22Rv1 (cell line): Measurements from ENCODE around the gene CCDC148.

Experiments
- H3K27ac ChIP-seq: fragments of 450-650 bp; 2 replicates; pipeline ENCODE4 v1.5.1; 2017
- ZFX ChIP-seq: fragments of 450-650 bp; IDR thresholded peaks from 2 replicates; pipeline ENCODE4 v1.6.1; 2017; ENCODE audit warnings: antibody characterized with exemption, borderline replicate concordance
- TF ChIP-seq, protein P1 (sequence below): fragments of 450-650 bp; IDR thresholded peaks from 2 replicates; pipeline ENCODE4 v1.5.1; 2017; ENCODE audit warnings: mild to moderate bottlenecking

Gene CCDC148

DNA sequence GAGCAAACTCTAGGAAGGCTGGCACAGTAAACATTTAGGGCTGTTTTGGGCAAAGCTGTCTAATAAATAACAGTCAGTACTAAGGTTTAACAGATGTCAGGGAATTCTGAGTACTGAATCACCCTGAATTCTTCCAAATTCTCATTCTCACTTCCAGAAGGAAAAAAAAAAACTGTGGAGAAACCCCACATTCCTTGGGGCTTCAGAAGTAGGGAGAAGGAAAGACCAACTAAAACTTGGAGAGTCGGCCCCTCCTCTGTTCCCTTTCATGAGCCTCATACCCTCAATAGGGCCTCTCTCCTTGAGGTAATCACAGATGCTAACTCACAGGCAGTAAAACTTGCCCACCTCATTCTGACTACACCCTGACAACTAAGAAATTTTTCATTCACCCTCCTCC, 62.1 kb downstream of the CCDC148 start:
- no peak overlapping the region for H3K27ac ChIP-seq
- no peak for TF ChIP-seq ZFX

DNA sequence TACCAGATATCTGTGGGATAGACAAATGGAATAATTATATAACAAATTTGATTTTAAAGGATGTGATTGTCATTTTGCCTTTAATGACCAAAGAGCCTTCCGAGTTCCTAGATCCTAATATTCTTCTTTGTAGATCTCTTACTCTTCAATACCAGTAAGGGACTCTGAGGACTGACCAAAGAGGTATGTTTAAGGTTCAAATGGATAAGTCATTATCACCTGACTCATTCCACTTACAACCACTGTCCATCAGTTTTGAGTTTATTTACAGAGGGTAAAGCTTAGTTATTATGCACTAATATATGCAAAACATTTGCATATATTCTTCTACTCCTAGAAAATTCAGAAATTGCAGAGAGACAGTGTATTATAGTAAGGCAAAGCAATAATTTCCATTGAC, 62.7 kb downstream of the CCDC148 start:
- TF ChIP-seq ZFX: no peak
- TF ChIP-seq, protein P1, sequence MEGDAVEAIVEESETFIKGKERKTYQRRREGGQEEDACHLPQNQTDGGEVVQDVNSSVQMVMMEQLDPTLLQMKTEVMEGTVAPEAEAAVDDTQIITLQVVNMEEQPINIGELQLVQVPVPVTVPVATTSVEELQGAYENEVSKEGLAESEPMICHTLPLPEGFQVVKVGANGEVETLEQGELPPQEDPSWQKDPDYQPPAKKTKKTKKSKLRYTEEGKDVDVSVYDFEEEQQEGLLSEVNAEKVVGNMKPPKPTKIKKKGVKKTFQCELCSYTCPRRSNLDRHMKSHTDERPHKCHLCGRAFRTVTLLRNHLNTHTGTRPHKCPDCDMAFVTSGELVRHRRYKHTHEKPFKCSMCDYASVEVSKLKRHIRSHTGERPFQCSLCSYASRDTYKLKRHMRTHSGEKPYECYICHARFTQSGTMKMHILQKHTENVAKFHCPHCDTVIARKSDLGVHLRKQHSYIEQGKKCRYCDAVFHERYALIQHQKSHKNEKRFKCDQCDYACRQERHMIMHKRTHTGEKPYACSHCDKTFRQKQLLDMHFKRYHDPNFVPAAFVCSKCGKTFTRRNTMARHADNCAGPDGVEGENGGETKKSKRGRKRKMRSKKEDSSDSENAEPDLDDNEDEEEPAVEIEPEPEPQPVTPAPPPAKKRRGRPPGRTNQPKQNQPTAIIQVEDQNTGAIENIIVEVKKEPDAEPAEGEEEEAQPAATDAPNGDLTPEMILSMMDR: no peak
- no peak overlapping the region for H3K27ac ChIP-seq

DNA sequence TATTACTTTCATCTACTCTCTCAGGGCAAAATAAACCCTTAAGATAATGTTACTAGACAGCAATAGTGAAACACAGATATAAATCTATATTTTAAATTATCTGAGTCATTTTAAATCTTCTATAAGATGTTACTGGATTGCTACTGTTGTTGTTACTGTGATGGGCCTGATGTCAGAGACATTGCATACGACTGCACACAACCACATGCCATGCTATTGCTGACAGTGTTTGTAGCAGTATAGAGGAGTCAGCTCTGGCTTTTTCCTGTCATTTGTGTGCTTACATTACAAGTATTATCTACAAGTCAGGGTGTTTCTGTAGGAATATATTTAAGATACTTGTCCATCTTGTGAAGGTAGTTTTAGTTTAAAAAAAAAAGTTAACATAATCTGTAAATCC, 63.9 kb downstream of the CCDC148 start:
- TF ChIP-seq, protein P1: no peak
- no peak for TF ChIP-seq ZFX
- H3K27ac ChIP-seq: no peak overlapping the region

DNA sequence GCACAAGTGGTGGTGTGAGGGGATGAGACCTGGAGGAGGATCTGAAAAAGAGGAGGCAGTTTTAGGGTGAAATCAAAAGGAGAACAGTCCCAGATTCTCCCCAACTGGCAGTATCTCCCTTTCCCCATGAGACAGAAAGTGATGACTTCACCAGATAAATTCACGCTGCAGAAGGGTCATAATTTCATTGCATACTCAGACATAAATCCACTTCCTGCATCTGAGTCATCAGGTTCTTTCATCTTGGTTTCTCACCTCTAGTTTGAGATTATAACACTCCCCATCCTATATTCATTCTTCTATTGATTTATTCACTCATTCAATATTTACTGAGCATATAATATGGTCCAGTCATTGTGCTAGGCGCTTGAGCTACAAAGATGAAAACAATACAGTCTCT, 64.7 kb downstream of the CCDC148 start:
- TF ChIP-seq, protein P1: no peak
- no peak for TF ChIP-seq ZFX
- H3K27ac ChIP-seq: no peak overlapping the region

DNA sequence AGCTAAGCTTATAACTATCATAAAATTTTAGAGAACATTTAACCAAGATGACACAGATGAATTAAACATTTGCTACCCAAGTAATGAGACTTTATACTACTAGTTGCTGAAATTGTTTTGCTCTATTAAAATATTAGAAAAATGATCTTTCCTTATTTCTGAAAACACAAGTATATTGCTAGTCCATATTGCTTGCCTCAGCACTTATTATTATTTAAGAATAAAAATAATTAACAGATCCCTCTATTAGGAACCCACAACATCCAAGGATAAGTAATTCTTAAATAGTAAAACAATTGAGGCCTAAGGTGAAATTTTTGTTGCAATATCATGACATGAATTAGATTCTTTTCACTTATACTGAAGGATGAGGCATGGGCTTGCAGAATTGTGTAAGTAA, 65.2 kb downstream of the CCDC148 start:
- TF ChIP-seq, protein P1: no peak
- no peak for TF ChIP-seq ZFX
- no peak overlapping the region for H3K27ac ChIP-seq

DNA sequence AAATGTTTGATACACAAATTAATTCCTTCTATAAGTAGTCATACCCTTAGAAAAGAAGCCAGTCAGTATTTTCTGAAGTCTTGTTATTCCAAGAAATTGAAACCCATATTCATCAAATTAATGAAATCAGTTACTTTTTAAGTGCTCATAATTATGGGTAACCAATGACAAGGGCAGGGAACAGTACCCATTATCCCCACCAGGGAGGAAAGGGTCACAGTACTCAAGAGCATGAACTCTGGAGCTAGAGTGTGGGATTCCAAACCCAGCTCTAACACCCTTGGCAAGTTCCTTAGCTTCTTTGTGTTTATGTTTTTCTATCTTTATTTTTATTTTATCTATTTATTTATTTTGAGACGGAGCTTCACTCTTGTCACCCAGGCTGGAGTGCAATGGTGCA, 68.4 kb downstream of the CCDC148 start:
- no peak overlapping the region for H3K27ac ChIP-seq
- TF ChIP-seq, protein P1: no peak
- TF ChIP-seq ZFX: no peak

DNA sequence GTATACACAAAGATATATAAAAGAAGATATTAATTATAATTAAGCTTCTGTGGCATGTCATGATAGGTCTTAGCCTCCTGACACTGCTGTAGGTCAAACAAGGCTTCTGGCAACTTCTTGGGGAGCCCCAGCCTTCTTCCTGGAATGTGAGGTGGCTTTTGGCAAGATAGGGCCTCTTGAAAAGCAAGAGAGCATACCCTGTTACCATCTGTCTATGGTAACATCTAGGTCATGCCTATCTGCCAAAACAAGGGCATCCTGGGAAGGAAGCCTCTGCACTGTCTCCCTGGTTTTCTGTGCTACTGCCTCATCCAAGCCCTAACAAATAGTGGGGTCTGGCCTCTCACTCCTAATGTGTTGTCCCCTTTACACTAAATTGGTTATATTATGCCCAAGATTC, 70.9 kb downstream of the CCDC148 start:
- no peak for TF ChIP-seq ZFX
- TF ChIP-seq, protein P1: no peak
- H3K27ac ChIP-seq: no peak overlapping the region

DNA sequence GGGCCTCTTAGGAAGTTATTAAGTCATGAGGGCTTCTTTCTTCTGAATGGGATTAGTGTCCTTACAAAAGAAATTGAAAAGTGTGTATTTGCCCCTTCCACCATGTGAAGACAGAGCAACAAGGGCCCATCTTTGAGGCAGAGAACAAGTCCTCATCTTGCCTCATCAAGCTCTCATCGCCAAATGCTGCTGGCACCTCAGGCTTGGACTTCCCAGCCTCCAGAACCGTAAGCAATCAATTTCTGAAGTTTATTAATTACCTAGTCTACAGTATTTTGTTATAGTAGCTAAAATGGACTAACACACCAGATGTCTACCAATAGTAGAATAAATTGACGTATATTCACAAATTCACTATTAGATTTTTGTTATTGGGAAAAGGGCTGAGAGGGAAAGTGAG, 74.6 kb downstream of the CCDC148 start:
- no peak overlapping the region for H3K27ac ChIP-seq
- TF ChIP-seq, protein P1: no peak
- no peak for TF ChIP-seq ZFX
